Natural killer cell (primary cell): ENCODE measurements around the gene NPNT. TPM values are rescaled to one million over a fixed set of nuclear protein-coding genes. Genes with fewer than 3 reads are reported as not detected.

Source experiments
- ATAC-seq, 3 donors: fragments of 150-1000 bp in 2 of 3; fragments of 200-7000 bp in 1 of 3; cut with Tn5 transposase; 1 replicate in 1 of 3; 2 replicates in 2 of 3; pipeline ENCODE4 v1.10.0; 2021; ENCODE audit warnings: mild to moderate bottlenecking in 2 of 3, moderate library complexity in 2 of 3
- DNase-seq, 2 donors: peaks; one replicate each; pipeline versions ENCODE4 v3.0.0 to v3.0.0-alpha.2; 2013 to 2021; ENCODE audit warnings: mixed read lengths in 1 of 2
- H3K27ac ChIP-seq: one replicate; pipeline ENCODE4 v1.5.1; 2013; ENCODE audit warnings: mild to moderate bottlenecking, low read length
- H3K27me3 ChIP-seq: one replicate; pipeline ENCODE4 v1.6.1; 2013; ENCODE audit warnings: low read length; ENCODE audit not compliant: control insufficient read depth, insufficient read depth
- H3K36me3 ChIP-seq: one replicate; pipeline ENCODE4 v1.6.1; 2013; ENCODE audit warnings: low read length; ENCODE audit not compliant: control insufficient read depth, insufficient read depth
- H3K4me1 ChIP-seq: one replicate; pipeline ENCODE4 v1.6.1; 2013; ENCODE audit warnings: low read length; ENCODE audit not compliant: control insufficient read depth, insufficient read depth
- H3K4me3 ChIP-seq: one replicate; pipeline ENCODE4 v1.5.1; 2013; ENCODE audit warnings: low read length
- H3K9me3 ChIP-seq: one replicate; pipeline ENCODE4 v1.6.1; 2013; ENCODE audit warnings: low read length; ENCODE audit not compliant: control insufficient read depth, insufficient read depth
- H3K27ac Mint-ChIP-seq, 2 donors: one replicate each; pipeline ENCODE4 v1.8.0; 2022; ENCODE audit warnings: mild to moderate bottlenecking in 2 of 2, mixed read lengths in 2 of 2, moderate library complexity in 1 of 2
- H3K27me3 Mint-ChIP-seq, 2 donors: one replicate each; pipeline ENCODE4 v1.8.0; 2022; ENCODE audit warnings: low read depth in 2 of 2, mixed read lengths in 2 of 2
- H3K36me3 Mint-ChIP-seq: one replicate; pipeline ENCODE4 v1.8.0; 2022; ENCODE audit warnings: mixed read lengths
- H3K4me1 Mint-ChIP-seq, 2 donors: one replicate each; pipeline ENCODE4 v1.8.0; 2022; ENCODE audit warnings: mixed read lengths in 2 of 2
- H3K4me3 Mint-ChIP-seq: one replicate; pipeline ENCODE4 v1.8.0; 2022; ENCODE audit warnings: mild to moderate bottlenecking, moderate library complexity, mixed read lengths
- H3K9me3 Mint-ChIP-seq, 2 donors: one replicate each; pipeline ENCODE4 v1.8.0; 2022; ENCODE audit warnings: mixed read lengths in 2 of 2
- WGBS: methylation state at CpG from one replicate; pipeline ENCODE4 v1.1.7; 2013; ENCODE audit warnings: missing lambda C conversion rate; ENCODE audit not compliant: insufficient coverage; 5-methylcytosine and 5-hydroxymethylcytosine counted together
- intact Hi-C: fragments of 100-400 bp; cut with micrococcal nuclease; formaldehyde crosslinking; loops from one replicate; pipeline ENCODE4 v1.14.2; 2022
- total RNA-seq, 4 donors: library from RNA; stranded (reverse); fragments of 120-200 nt in 1 of 4; gene quantifications; one replicate each; pipeline versions ENCODE4 v1.2.3 to v1.2.4, GENCODE V29; 2013 to 2022
- TF ChIP-seq, protein P1 (sequence below): fragments of 200-600 bp; IDR thresholded peaks from one replicate; pipeline ENCODE4 v1.8.0; 2022; ENCODE audit warnings: antibody characterized with exemption

Gene NPNT
- total RNA-seq, 3 donors from 2014 or later (not counting 1 experiment from before 2014, with no cell fraction given), result not detected

DNA sequence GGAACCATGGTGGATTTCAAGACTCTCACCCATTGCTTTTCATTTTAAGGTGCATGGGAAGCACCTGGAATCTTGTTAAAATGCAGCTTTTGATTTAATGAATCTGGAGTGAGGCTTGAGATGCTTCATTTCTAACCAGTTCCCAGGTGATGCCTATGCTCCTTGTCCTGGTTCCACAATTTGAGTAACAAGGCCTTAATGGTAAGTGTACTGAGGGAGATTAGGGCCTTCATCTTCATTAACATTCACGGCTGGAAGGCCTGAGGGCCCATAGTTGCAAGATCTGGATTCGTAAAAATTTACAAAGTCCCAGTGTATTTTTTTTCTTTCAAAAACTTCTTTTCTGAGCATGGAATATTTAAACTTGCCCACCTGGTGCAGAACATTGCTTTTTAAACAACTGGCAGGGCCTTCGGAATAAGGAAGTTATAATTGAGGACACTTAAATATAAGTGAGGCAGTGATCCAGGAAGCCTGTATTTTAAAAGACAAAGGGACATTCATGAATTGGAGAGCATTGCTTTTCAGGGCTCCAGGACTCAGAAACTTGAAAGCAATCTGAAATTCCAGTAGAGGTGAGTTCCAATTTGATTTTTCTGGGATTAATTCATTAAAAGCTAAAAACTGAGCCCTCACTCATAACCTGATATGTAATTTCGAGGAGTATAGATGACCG is 77.8 kb downstream of the NPNT start:
- H3K4me1 ChIP-seq, result no peaks in the 10 kb centered on the region
- H3K36me3 Mint-ChIP-seq, result no peaks in the 10 kb centered on the region
- no peak for ATAC-seq
- no peak overlapping the region for H3K27ac Mint-ChIP-seq
- intact Hi-C loops, result no loop called here
- 91% methylated on average over 5 of the region's 5 CpGs for WGBS
- TF ChIP-seq, protein P1, sequence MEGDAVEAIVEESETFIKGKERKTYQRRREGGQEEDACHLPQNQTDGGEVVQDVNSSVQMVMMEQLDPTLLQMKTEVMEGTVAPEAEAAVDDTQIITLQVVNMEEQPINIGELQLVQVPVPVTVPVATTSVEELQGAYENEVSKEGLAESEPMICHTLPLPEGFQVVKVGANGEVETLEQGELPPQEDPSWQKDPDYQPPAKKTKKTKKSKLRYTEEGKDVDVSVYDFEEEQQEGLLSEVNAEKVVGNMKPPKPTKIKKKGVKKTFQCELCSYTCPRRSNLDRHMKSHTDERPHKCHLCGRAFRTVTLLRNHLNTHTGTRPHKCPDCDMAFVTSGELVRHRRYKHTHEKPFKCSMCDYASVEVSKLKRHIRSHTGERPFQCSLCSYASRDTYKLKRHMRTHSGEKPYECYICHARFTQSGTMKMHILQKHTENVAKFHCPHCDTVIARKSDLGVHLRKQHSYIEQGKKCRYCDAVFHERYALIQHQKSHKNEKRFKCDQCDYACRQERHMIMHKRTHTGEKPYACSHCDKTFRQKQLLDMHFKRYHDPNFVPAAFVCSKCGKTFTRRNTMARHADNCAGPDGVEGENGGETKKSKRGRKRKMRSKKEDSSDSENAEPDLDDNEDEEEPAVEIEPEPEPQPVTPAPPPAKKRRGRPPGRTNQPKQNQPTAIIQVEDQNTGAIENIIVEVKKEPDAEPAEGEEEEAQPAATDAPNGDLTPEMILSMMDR, result no peak
- peaks cover 0 to 3% of the 10 kb centered on the region in 2 donors for H3K9me3 Mint-ChIP-seq
- H3K4me3 Mint-ChIP-seq, result no peak overlapping the region
- no peaks in the 10 kb centered on the region for H3K36me3 ChIP-seq
- no peaks in the 10 kb centered on the region for H3K27me3 Mint-ChIP-seq
- no peaks in the 10 kb centered on the region for H3K9me3 ChIP-seq
- H3K4me3 ChIP-seq, result no peak overlapping the region
- DNase-seq, result no peak
- no peak overlapping the region for H3K27ac ChIP-seq
- no peaks in the 10 kb centered on the region for H3K27me3 ChIP-seq
- no peaks in the 10 kb centered on the region for H3K4me1 Mint-ChIP-seq

DNA sequence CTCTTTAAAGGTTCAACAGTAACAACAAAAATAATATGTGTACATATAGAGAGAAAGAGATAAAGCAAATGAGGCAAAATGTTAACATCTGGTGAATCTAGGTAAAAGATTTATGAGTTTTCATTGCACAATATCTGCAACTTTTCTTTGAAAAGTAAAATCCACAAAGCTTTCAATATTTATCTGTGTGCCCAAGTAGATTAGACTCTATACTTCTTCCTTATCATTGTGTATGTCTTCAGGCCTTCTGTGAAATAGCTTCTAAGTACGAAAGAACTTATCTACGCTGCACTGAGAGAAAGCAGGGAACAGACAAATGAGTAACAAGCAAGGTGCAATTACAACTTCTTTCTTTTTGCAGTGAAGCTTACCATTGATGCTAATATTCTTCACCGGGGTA is 81.6 kb downstream of the NPNT start:
- no peaks in the 10 kb centered on the region for H3K4me1 Mint-ChIP-seq

DNA sequence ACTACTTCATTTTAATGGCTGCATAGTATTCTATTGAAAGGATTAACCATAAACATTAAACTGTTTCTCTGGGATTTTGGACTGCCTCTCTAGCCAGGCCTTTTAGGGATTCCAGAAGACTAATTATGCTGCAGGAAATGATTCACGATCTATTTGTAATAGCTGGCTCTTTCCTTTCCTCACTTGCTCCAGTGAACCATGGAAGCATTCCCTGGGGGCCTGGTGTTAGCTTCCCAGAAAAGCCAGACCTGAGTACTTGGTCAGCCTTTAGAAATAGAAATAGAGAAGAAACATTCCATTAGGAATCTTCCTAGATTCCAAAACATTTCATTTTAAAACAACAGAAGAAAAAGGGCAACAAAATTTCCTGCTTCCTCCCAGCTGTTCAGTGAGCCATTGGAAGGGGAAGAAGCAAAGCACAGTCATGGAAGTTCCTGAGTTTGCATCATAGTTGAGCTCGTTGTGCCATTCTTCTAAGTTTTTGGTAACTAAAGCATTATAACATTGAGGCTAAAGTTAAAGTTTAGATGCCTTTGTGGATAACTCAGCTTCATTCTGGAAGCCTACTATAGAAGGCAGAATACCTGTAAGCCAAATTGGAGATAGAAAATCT is 83.5 kb downstream of the NPNT start:
- no peak for ATAC-seq
- Histone ChIP-seq H3K4me1 (no peaks in the 10 kb centered on the region), H3K36me3 (no peaks in the 10 kb centered on the region), H3K27ac (no peak overlapping the region), H3K27me3 (no peaks in the 10 kb centered on the region), H3K9me3 (no peaks in the 10 kb centered on the region), H3K4me3 (no peak overlapping the region)
- TF ChIP-seq, protein P1, result no peak
- DNase-seq, result no peak
- H3K36me3 Mint-ChIP-seq, result no peaks in the 10 kb centered on the region
- H3K9me3 Mint-ChIP-seq, result peaks cover 9% of the 10 kb centered on the region in 2 donors
- no peak overlapping the region for H3K4me3 Mint-ChIP-seq
- 79% methylated on average over 2 of the region's 2 CpGs for WGBS
- H3K27ac Mint-ChIP-seq, result no peak overlapping the region
- intact Hi-C loops, result no loop called here
- H3K27me3 Mint-ChIP-seq, result no peaks in the 10 kb centered on the region
- H3K4me1 Mint-ChIP-seq, result no peaks in the 10 kb centered on the region

More for the DNA sequence above, 81.6 kb downstream of the NPNT start:
- Histone ChIP-seq H3K36me3 (no peaks in the 10 kb centered on the region), H3K9me3 (no peaks in the 10 kb centered on the region), H3K4me1 (no peaks in the 10 kb centered on the region), H3K4me3 (no peak overlapping the region), H3K27ac (no peak overlapping the region), H3K27me3 (no peaks in the 10 kb centered on the region)
- H3K36me3 Mint-ChIP-seq, result no peaks in the 10 kb centered on the region
- no peaks in the 10 kb centered on the region for H3K27me3 Mint-ChIP-seq
- intact Hi-C loops, result no loop called here
- TF ChIP-seq, protein P1, result no peak
- peaks cover 2 to 3% of the 10 kb centered on the region in 2 donors for H3K9me3 Mint-ChIP-seq
- ATAC-seq (no peak), DNase-seq (no peak)
- no peak overlapping the region for H3K27ac Mint-ChIP-seq
- no peak overlapping the region for H3K4me3 Mint-ChIP-seq
- 93% methylated on average over 3 of the region's 3 CpGs for WGBS
